ENCODE measurements around the gene GDPD5. TPM values are rescaled to one million over a fixed set of nuclear protein-coding genes. Genes with fewer than 3 reads are reported as not detected.

The GDPD5 gene
- total RNA-seq, 1 donor from 2014 or later: 15.8 TPM

- peak overlapping the region; percentile 28 for H3K27ac ChIP-seq
- DNase-seq: peak; percentile 78
- no peaks in the 10 kb centered on the region for H3K36me3 ChIP-seq
- H3K27me3 ChIP-seq (ENCODE audit: low read depth): no peaks in the 10 kb centered on the region
- intact Hi-C loops (cut with DNase I): no loop called here
- H3K4me1 ChIP-seq: peaks cover 5% of the 10 kb centered on the region
- no peaks in the 10 kb centered on the region for H3K9me3 ChIP-seq
- ATAC-seq: peak; percentile 90 to 95
- TF ChIP-seq, protein P1, sequence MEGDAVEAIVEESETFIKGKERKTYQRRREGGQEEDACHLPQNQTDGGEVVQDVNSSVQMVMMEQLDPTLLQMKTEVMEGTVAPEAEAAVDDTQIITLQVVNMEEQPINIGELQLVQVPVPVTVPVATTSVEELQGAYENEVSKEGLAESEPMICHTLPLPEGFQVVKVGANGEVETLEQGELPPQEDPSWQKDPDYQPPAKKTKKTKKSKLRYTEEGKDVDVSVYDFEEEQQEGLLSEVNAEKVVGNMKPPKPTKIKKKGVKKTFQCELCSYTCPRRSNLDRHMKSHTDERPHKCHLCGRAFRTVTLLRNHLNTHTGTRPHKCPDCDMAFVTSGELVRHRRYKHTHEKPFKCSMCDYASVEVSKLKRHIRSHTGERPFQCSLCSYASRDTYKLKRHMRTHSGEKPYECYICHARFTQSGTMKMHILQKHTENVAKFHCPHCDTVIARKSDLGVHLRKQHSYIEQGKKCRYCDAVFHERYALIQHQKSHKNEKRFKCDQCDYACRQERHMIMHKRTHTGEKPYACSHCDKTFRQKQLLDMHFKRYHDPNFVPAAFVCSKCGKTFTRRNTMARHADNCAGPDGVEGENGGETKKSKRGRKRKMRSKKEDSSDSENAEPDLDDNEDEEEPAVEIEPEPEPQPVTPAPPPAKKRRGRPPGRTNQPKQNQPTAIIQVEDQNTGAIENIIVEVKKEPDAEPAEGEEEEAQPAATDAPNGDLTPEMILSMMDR (IDR thresholded peaks at IDR 0.05): peak; percentile 86
- H3K4me3 ChIP-seq: no peak overlapping the region
Observed at GRCh38 chr11:75547617-75548058, 21.9 kb upstream of the GDPD5 start.

- Histone ChIP-seq H3K36me3 (no peaks in the 10 kb centered on the region), H3K9me3 (no peaks in the 10 kb centered on the region), H3K4me3 (no peak overlapping the region), H3K4me1 (peaks cover 5% of the 10 kb centered on the region), H3K27ac (no peak overlapping the region), H3K27me3 (ENCODE audit: low read depth) (no peaks in the 10 kb centered on the region)
- no peak for DNase-seq
- ATAC-seq: no peak
- intact Hi-C loops (cut with DNase I): no loop called here
- TF ChIP-seq, protein P1 (IDR thresholded peaks at IDR 0.05): no peak
Observed at GRCh38 chr11:75547177-75547576, 21.4 kb upstream of the GDPD5 start.

DNA sequence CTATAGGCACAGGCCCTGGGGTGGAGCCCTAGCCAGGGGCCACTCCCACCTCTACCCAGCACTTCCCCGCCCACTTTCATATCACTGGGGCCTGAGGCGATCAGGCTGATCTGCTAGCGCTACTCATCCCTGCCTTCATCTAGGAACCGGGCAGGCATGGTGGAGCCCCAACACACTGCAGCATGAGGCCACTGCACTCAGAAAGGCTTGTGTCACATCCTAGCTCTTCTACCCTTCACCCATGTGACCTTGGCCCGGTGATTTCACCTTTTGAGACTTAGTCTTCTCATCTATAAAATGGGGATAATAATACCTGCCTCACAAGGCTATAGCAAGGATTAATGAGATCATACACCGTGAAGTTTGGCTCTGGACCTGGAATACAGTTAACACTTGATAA, 18.1 kb upstream of the GDPD5 start:
- H3K4me3 ChIP-seq: no peak overlapping the region
- no peaks in the 10 kb centered on the region for H3K27me3 ChIP-seq (ENCODE audit: low read depth)
- DNase-seq (no peak), ATAC-seq (no peak)
- intact Hi-C loops (cut with DNase I): no loop called here
- H3K9me3 ChIP-seq: no peaks in the 10 kb centered on the region
- TF ChIP-seq, protein P1 (IDR thresholded peaks at IDR 0.05): no peak
- H3K4me1 ChIP-seq: peaks cover 5% of the 10 kb centered on the region
- no peaks in the 10 kb centered on the region for H3K36me3 ChIP-seq
- H3K27ac ChIP-seq: no peak overlapping the region

- Histone ChIP-seq H3K4me3 (no peak overlapping the region), H3K4me1 (peaks cover 1% of the 10 kb centered on the region), H3K27me3 (ENCODE audit: low read depth) (no peaks in the 10 kb centered on the region), H3K9me3 (no peaks in the 10 kb centered on the region), H3K36me3 (no peaks in the 10 kb centered on the region), H3K27ac (no peak overlapping the region)
- intact Hi-C loops (cut with DNase I): no loop called here
- ATAC-seq (no peak), DNase-seq (no peak)
- TF ChIP-seq, protein P1 (IDR thresholded peaks at IDR 0.05): no peak
Observed at GRCh38 chr11:75542088-75542438, 16.3 kb upstream of the GDPD5 start.

- no peak for DNase-seq
- TF ChIP-seq, protein P1 (IDR thresholded peaks at IDR 0.05): no peak
- Histone ChIP-seq H3K9me3 (no peaks in the 10 kb centered on the region), H3K4me1 (peaks cover 5% of the 10 kb centered on the region), H3K36me3 (no peaks in the 10 kb centered on the region), H3K27me3 (ENCODE audit: low read depth) (no peaks in the 10 kb centered on the region), H3K4me3 (no peak overlapping the region), H3K27ac (no peak overlapping the region)
- intact Hi-C loops (cut with DNase I): no loop called here
- no peak for ATAC-seq
Observed at GRCh38 chr11:75541193-75542087, 15.7 kb upstream of the GDPD5 start.

All from lower lobe of right lung (tissue), 2 donors.